MM.1S (cell line): ENCODE results near the gene EPB41L2.

Experiments
- EZH2 ChIP-seq: fragments of 300-600 bp; sonication (generic); optimal IDR thresholded peaks from 2 replicates; pipeline ENCODE3; 2017; ENCODE audit warnings: low read depth, mild to moderate bottlenecking, antibody characterized with exemption, low read length, mixed read lengths
- EZH2phosphoT487 ChIP-seq: fragments of 300-600 bp; sonication (generic); IDR thresholded peaks from 2 replicates; pipeline ENCODE4 v1.6.1; 2018; ENCODE audit warnings: antibody characterized with exemption, low read length
- TF ChIP-seq, protein P1 (sequence below): fragments of 300-600 bp; sonication (generic); IDR thresholded peaks from 2 replicates; pipeline ENCODE4 v1.5.1; 2016; ENCODE audit warnings: antibody characterized with exemption, low read length, mixed read lengths

DNA sequence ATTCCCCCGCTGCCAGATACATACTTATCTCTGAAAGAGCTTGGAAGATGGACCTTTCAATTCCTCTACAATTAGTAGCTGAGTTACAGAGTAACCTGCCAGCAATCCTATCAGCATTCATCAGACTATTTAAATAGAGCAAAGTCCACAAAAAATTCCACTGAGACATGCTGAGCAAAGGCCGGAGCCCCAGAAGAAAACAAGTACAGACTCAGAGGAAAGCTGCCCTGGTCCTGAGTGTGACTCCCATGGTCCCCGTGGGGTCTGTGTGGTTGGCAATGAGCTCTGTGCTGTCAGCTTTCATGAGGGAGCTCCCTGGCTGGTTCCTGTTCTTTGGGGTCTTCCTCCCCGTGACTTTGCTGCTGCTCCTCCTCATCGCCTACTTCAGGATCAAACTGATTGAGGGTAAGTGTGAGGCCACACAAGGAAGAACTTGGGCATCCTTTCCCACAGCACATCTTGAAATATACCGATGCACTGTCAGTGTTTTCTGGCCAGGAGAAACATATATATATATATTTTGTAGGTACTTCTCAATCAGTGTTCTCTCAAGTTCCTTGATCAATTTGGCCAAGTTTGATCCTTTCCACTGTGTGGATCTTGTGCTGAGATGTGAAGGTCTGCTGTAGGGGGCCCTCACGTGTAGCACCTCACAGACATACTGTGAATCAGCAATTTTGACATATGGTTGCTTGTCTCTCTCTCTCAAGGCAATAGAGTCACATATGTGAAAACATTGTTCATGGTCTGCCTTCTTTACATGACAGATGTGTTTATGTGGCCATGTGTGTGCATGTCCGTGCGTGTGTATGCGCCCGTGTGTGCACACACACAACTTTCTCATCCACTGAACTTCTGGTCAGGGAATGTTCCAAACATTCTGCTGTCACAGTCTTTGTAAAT lies 235.5 kb downstream of the EPB41L2 start, which contains the start of gene SMLR1:
- TF ChIP-seq, protein P1, sequence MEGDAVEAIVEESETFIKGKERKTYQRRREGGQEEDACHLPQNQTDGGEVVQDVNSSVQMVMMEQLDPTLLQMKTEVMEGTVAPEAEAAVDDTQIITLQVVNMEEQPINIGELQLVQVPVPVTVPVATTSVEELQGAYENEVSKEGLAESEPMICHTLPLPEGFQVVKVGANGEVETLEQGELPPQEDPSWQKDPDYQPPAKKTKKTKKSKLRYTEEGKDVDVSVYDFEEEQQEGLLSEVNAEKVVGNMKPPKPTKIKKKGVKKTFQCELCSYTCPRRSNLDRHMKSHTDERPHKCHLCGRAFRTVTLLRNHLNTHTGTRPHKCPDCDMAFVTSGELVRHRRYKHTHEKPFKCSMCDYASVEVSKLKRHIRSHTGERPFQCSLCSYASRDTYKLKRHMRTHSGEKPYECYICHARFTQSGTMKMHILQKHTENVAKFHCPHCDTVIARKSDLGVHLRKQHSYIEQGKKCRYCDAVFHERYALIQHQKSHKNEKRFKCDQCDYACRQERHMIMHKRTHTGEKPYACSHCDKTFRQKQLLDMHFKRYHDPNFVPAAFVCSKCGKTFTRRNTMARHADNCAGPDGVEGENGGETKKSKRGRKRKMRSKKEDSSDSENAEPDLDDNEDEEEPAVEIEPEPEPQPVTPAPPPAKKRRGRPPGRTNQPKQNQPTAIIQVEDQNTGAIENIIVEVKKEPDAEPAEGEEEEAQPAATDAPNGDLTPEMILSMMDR: no peak
- no peak for TF ChIP-seq EZH2
- TF ChIP-seq EZH2phosphoT487: no peak
